Kidney (tissue), 14 donors: ENCODE results near the gene LPCAT1. TPM values are rescaled to one million over a fixed set of nuclear protein-coding genes. Genes with fewer than 3 reads are reported as not detected.

Experiments
- DNase-seq, 5 donors: peaks; one replicate each; pipeline ENCODE4 v3.0.0-alpha.2; 2013 to 2020
- FAIRE-seq: peaks from 2 replicates; lab custom pipeline; 2012; peaks lifted over from hg19 to GRCh38; lab: Jason Lieb, UNC
- H3K27ac ChIP-seq, 2 donors: one replicate each; pipeline ENCODE4 v1.7.0; 2013; ENCODE audit warnings: low read depth in 2 of 2, low read length in 2 of 2, inconsistent platforms in 1 of 2
- H3K27me3 ChIP-seq: one replicate; pipeline ENCODE4 v1.7.1; 2013; ENCODE audit warnings: low read length, inconsistent platforms; ENCODE audit not compliant: control insufficient read depth, insufficient read depth
- H3K36me3 ChIP-seq, 3 donors: one replicate each; pipeline versions ENCODE4 v1.7.0 to v1.7.1; 2013; ENCODE audit warnings: low read length in 3 of 3, control low read depth in 1 of 3, inconsistent platforms in 1 of 3; ENCODE audit not compliant: insufficient read depth in 3 of 3, control insufficient read depth in 2 of 3
- H3K4me1 ChIP-seq, 3 donors: one replicate each; pipeline versions ENCODE4 v1.7.0 to v1.7.1; 2013; ENCODE audit warnings: low read length in 3 of 3, inconsistent platforms in 1 of 3, low read depth in 1 of 3; ENCODE audit not compliant: control insufficient read depth in 2 of 3, insufficient read depth in 2 of 3
- H3K4me3 ChIP-seq, 3 donors: one replicate each; pipeline versions ENCODE4 v1.7.0 to v1.8.1; 2013; ENCODE audit warnings: low read length in 3 of 3, control low read depth in 1 of 3, inconsistent platforms in 1 of 3
- H3K9ac ChIP-seq, 3 donors: one replicate each; pipeline versions ENCODE4 v1.7.0 to v1.7.1; 2013; ENCODE audit warnings: low read length in 3 of 3, control low read depth in 1 of 3, inconsistent platforms in 1 of 3
- H3K9me3 ChIP-seq, 3 donors: one replicate each; pipeline versions ENCODE4 v1.7.0 to v1.7.1; 2013; ENCODE audit warnings: low read length in 3 of 3, control low read depth in 1 of 3, inconsistent platforms in 1 of 3; ENCODE audit not compliant: control insufficient read depth in 2 of 3, insufficient read depth in 1 of 3
- CTCF ChIP-seq: IDR thresholded peaks from 3 replicates; pipeline ENCODE4 v1.5.1; 2012; ENCODE audit warnings: mild to moderate bottlenecking, moderate library complexity, borderline replicate concordance; ENCODE audit not compliant: insufficient read depth; ENCODE audit errors: extremely low read depth
- intact Hi-C: fragments of 100-400 bp; cut with DNase I; formaldehyde crosslinking; loops from one replicate; pipeline ENCODE4 v1.11.1; 2022
- polyA plus RNA-seq: library from polyadenylated mRNA; stranded (reverse); fragments of 350-450 nt; fragmentation: Illumina TruSeq; extraction: RNeasy Lipid Tissue Mini Kit (QIAGEN cat#74804); gene quantifications from one replicate; pipeline ENCODE4 v1.2.3, GENCODE V29; 2014; ENCODE audit warnings: low read depth, low replicate concordance; ENCODE audit not compliant: insufficient read depth
- total RNA-seq: library from RNA; stranded (reverse); fragmentation: NEBNext Ultra II Directional; extraction: Animal tissue kit (Norgen Biotek cat#: 25700); gene quantifications from one replicate; pipeline ENCODE4 v1.2.1, GENCODE V29; 2021
- donor health status: control.
- donor health status: control.
- donor health status: control.
- donor health status: control.
- donor health status: control.
- donor health status: DM: yes; HTN: yes; CAD: no.
- donor health status: Normal renal cell carcinoma (clear cell type).

Gene LPCAT1
- total and polyA plus RNA-seq, 2 donors from 2014 or later, result 22.2 to 46.5 TPM

GRCh38 chr5:1504069-1504595 lies 19.6 kb downstream of the LPCAT1 start:
- no peak overlapping the region for H3K4me3 ChIP-seq
- no peaks in the 10 kb centered on the region for H3K36me3 ChIP-seq
- H3K27me3 ChIP-seq, result no peaks in the 10 kb centered on the region
- DNase-seq, result no peak
- H3K9me3 ChIP-seq, result no peaks in the 10 kb centered on the region
- H3K9ac ChIP-seq, result no peak overlapping the region
- intact Hi-C loops, result no loop called here
- no peak overlapping the region for H3K27ac ChIP-seq
- TF ChIP-seq CTCF, result no peak
- peaks cover 0 to 20% (median 0%) of the 10 kb centered on the region in 3 donors for H3K4me1 ChIP-seq
- no peak for FAIRE-seq

- FAIRE-seq, result no peak
- H3K4me3 ChIP-seq, result no peak overlapping the region
Observed at GRCh38 chr5:1503241-1504068, 20.3 kb downstream of the LPCAT1 start.

GRCh38 chr5:1502737-1503120 lies 21.0 kb downstream of the LPCAT1 start:
- no peaks in the 10 kb centered on the region for H3K27me3 ChIP-seq
- H3K9ac ChIP-seq, result no peak overlapping the region
- intact Hi-C loops, result no loop called here
- peaks cover 0 to 26% (median 5%) of the 10 kb centered on the region in 3 donors for H3K4me1 ChIP-seq
- H3K27ac ChIP-seq, result no peak overlapping the region
- DNase-seq (no peak), FAIRE-seq (no peak)
- H3K4me3 ChIP-seq, result no peak overlapping the region
- H3K36me3 ChIP-seq, result peaks cover 0 to 4% (median 0%) of the 10 kb centered on the region in 3 donors
- TF ChIP-seq CTCF, result no peak
- peaks cover 0 to 2% (median 0%) of the 10 kb centered on the region in 3 donors for H3K9me3 ChIP-seq

More at GRCh38 chr5:1503241-1504068, 20.3 kb downstream of the LPCAT1 start:
- no peak for TF ChIP-seq CTCF
- intact Hi-C loops, result no loop called here
- Histone ChIP-seq H3K36me3 (peaks cover 0 to 3% (median 0%) of the 10 kb centered on the region in 3 donors), H3K4me1 (peaks cover 0 to 24% (median 4%) of the 10 kb centered on the region in 3 donors), H3K9me3 (peaks cover 0 to 2% (median 0%) of the 10 kb centered on the region in 3 donors), H3K27me3 (no peaks in the 10 kb centered on the region), H3K27ac (peak overlapping the region in 1 of 2 donors; percentile 15), H3K9ac (no peak overlapping the region)
- peak in 1 of 5 donors; percentile 27 for DNase-seq
